ENCODE results near the gene PIWIL4.
"Not testable (repeated sequence)": the region's sequence is repeated elsewhere in the genome, so short reads cannot be mapped to it uniquely, and the experiment has no call there.

Gene PIWIL4

GRCh38 chr11:94583866-94584500 lies 16.8 kb downstream of the PIWIL4 start:
- DNase-seq (ENCODE audit: extremely low read depth in 1 of 2, low read depth in 1 of 2): no peak

DNA sequence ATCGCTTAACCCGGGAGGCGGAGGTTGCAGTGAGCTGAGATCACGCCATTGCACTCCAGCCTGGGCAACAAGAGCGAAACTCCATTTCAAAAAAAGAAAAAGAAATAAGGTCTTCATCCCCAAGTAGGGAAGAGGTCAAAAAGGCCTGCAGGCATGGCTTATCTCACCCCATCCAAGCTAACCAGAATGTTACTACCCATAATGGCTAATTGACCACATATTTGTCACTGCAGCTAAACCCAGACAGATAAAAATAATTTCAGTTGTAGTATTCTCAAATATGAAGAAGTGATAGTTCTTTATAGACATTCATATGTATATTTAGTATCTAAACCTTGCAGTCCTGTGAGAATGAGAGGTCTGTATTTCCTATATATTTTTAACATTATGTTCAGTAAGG lies 17.8 kb downstream of the PIWIL4 start:
- DNase-seq (ENCODE audit: extremely low read depth in 1 of 2, low read depth in 1 of 2): no peak

DNA sequence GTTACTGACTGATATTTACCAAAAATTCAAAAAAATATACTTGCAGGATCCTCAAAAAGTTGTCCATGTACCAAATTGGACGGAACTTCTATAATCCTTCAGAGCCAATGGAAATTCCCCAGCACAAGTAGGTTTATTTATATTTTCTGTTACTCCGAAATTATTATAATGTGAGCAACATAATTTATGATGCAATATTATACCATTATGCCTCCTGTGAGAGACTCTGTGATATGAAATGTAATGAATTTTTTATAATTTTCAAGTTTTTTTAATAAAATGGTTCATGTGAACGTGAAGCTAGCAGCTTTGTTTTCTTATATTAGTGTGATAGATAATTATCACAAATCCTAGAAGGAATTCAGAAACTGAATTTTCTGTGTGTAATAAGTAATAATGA lies 18.2 kb downstream of the PIWIL4 start:
- no peak for DNase-seq (ENCODE audit: extremely low read depth in 1 of 2, low read depth in 1 of 2)

- no peak for DNase-seq (ENCODE audit: extremely low read depth in 1 of 2, low read depth in 1 of 2)
Measured at GRCh38 chr11:94586546-94586945, 19.4 kb downstream of the PIWIL4 start.

- no peak for DNase-seq (ENCODE audit: extremely low read depth in 1 of 2, low read depth in 1 of 2)
Measured at GRCh38 chr11:94586978-94587377, 19.8 kb downstream of the PIWIL4 start.

DNA sequence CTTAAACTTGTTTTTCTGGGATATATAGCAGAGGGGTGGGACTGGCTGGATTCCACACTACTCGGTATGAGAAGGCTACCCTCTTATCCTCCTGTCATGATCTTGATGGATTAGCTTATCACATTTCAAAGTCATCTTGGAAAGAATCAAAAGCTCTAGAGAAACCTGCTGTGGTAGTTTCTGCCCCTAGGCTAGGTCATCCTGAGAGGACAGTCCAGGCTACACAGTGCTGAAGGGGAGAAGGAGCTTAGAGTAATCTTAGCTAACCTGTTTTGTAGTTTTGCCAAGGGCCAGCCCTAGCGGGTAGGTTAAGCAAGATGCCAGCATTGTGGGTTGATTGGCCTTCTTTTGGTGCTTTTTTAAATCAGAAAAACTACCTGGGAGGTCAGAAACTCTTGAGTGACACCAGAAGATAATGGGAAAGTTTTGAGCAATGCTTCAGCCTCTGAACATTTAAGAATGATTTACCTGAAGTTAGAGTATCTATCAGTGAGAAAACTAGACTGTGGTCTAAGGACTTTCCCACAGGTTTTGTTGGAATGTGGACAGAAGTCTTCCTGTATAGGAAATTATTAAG lies 21.3 kb downstream of the PIWIL4 start:
- DNase-seq (ENCODE audit: extremely low read depth in 1 of 2, low read depth in 1 of 2): no peak

DNA sequence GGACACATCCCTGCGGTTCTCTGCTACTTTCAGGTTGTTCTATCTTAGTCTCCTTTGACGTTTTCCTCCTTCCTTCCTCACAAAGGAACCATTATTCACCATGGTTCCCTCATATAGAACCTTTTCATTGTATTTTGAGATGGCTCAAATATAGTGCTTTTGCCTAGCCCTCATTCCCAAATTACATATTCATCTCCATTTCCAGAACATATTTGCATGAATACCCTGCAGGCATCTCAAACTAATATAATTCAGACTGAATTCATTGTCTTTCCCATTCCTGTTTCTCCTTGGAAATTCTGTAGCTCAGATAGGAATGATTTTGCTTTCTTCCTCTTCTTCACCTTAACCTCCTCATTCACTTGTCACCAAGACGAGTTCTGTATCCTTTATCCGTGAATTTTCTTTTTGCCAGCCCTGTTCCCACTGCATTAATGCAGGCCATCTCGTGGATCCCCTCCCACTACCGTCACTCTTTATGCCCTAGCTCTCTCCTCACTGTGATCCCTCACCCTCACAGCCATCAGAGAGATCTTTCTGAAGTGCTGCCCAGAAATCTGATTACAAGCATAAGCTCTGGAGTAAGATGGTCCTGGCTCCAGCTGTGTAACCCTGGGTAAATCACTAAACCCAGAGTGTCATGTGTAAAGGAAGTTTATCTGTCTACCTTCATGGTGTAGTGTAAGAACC lies 23.3 kb downstream of the PIWIL4 start:
- no peak for DNase-seq (ENCODE audit: extremely low read depth in 1 of 2, low read depth in 1 of 2)

GRCh38 chr11:94593030-94593429 lies 25.9 kb downstream of the PIWIL4 start:
- no peak for DNase-seq (ENCODE audit: extremely low read depth in 1 of 2, low read depth in 1 of 2)

GRCh38 chr11:94595076-94595475 lies 27.9 kb downstream of the PIWIL4 start:
- no peak for DNase-seq (ENCODE audit: extremely low read depth in 1 of 2, low read depth in 1 of 2)

DNA sequence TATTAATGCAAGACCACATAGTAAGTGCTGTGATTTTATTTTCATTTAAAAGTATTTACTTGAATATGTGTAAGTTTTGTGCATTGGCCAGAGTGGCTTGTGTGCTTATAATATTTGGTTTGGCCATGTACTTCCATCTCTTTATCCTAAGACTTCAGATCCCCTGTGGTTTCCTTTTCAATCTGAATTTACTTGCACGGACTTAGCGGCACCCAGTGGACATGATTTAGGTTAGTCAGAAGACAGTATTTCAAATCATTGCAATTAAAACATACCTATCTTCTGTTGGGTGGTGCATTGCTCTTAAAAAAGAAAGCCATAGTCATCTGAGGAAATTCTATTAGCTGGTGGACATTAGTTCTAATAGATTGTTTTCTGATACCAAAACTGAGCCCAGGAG lies 30.7 kb downstream of the PIWIL4 start:
- no peak for DNase-seq (ENCODE audit: extremely low read depth in 1 of 2, low read depth in 1 of 2)

DNA sequence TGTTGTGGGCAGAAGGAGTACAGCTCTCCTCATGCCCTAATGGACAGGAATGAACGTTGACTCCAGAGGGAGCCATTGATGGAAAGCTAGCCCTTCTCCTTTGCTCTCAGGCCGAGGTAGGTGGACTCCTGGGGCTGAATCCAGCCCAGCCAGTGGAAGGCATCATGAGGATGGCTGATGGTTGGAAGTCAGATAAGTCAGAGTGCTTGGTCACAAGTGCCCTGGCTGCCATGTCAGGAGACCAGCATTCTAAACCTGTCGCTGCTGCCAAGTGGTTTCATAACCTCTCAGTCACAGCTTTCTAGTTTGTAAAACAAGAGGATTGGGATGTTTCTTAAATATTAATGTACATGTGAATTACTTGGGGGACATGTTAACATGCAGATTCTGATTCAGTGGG lies 32.3 kb downstream of the PIWIL4 start:
- no peak for DNase-seq (ENCODE audit: extremely low read depth in 1 of 2, low read depth in 1 of 2)

- DNase-seq (ENCODE audit: extremely low read depth in 1 of 2, low read depth in 1 of 2): no peak
Measured at GRCh38 chr11:94602430-94603372, 35.5 kb downstream of the PIWIL4 start.

GRCh38 chr11:94603587-94603986 lies 36.4 kb downstream of the PIWIL4 start:
- no peak for DNase-seq (ENCODE audit: extremely low read depth in 1 of 2, low read depth in 1 of 2)

DNA sequence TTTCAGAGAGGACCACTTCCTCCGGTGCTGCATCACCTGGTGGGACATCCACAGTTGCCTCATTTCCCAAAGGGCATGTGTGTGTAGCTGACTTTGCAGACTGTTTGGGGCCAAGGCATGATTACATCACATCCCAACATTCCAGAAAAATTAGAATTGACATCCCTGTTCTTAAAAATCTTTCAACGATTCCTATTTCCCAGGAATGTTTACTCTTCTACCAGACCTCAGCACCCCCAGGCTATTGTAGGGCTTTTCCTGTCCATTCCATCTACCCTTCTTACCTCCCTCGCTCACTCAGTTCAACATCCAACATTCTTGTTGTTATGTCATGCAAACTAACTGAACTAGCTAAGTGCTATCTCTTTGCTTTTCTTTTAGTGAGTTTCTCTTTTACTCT lies 37.3 kb downstream of the PIWIL4 start:
- DNase-seq (ENCODE audit: extremely low read depth in 1 of 2, low read depth in 1 of 2): no peak

GRCh38 chr11:94613120-94613519 lies 46.0 kb downstream of the PIWIL4 start:
- no peak for DNase-seq (ENCODE audit: extremely low read depth in 1 of 2, low read depth in 1 of 2)

DNA sequence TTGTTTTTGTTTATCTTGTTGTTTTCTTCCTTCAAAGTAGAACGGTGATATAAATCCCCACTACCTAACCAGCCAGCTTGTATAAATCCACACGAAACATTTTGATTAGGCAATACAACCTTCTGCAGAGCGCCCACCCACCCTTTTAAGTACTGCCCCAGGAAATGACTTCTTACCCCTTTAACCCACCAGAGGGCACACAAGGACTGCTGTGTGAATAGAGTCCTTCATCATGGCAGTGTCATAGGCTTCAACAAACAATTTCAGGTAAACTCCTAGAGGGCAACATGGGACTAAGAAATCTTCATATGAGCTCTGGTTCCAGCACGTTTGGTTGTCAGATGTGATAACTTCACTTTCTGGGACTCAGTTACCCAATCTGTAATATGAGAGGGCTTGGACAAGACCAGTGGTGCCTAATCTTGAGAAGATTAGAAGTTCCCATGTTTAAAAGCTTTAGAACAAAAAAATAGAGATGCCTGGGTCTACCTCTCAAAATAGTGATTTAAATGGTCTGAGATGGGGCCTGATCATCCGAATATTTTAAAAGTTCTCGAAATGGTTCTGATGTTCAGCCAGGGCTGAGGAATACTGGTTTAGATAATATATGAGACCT lies 56.1 kb downstream of the PIWIL4 start:
- DNase-seq (ENCODE audit: extremely low read depth in 1 of 2, low read depth in 1 of 2): no peak

DNA sequence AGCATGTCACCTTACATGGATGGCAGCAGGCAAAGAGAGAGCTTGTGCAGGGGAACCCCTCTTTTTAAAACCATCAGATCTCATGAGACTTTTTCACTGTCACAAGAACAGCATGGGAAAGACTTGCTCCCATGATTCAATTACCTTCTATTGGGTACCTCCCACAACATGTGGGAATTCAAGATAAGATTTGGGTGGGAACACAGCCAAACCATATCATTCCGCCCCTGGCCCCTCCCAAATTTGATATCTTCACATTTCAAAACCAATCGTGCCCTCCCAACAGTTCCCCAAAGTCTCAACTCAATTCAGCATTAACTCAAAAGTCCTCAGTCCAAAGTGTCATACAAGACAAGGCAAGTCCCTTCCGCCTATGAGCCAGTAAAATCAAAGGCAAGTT lies 58.3 kb downstream of the PIWIL4 start:
- not testable (repeated sequence) for DNase-seq (ENCODE audit: extremely low read depth in 1 of 2, low read depth in 1 of 2)

DNA sequence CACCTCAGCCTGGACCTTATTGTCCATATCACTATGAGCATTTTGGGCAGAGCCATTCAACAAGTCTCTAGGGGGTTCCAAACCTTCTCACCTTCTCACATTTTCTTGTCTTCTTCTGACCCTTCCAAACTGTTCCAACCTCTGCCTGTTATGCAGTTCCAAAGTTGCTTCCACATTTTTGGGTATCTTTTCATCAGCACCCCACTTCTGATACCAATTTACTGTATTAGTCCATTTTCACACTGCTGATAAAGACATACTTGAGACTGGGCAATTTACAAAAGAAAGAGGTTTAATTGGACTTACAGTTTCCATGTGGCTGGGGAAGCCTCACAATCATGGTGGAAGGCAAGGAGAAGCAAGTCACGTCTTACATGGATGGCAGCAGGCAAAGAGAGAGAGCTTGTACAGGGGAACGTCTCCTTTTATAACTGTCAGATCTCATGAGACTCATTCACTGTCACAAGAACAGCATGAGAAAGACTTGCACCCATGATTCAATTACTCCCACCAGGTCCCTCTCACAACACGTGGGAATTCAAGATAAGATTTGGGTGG lies 59.9 kb downstream of the PIWIL4 start:
- DNase-seq (ENCODE audit: extremely low read depth in 1 of 2, low read depth in 1 of 2): not testable (repeated sequence)

GRCh38 chr11:94629741-94630140 lies 62.6 kb downstream of the PIWIL4 start:
- DNase-seq (ENCODE audit: extremely low read depth in 1 of 2, low read depth in 1 of 2): no peak

DNA sequence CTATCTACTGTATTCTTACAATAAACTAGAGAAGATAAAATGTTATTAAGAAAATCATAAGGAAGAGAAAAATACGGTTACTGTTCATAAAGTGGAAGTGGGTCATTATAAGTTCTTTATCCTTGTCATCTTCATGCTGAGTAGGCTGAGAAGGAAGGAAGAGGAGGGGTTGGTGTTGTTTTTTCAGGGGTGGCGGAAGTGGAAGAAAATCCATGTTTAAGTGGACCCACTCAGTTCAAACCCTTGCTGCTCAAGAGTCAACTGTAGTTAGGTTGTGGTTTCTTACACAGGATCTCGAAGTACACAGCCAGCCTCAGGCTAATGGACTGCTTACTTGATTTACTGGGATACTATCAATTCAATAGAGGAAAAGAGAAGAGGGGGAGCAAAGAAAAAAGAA lies 63.1 kb downstream of the PIWIL4 start:
- no peak for DNase-seq (ENCODE audit: extremely low read depth in 1 of 2, low read depth in 1 of 2)

- no peak for DNase-seq (ENCODE audit: extremely low read depth in 1 of 2, low read depth in 1 of 2)
Measured at GRCh38 chr11:94632356-94632755, 65.2 kb downstream of the PIWIL4 start.

Measured in activated CD8-positive, alpha-beta memory T cell treated with anti-CD3 and anti-CD28 coated beads for 1 hour (primary cell).